HG03439 (cell line): ENCODE measurements around the gene PLSCR5.

ENCODE experiments used
- ATAC-seq: cut with Tn5 transposase; IDR thresholded peaks from one replicate; pipeline ENCODE4 v1.9.1; 2021; ENCODE audit warnings: mild to moderate bottlenecking, moderate library complexity; ENCODE audit not compliant: unreplicated experiment

Gene PLSCR5

DNA sequence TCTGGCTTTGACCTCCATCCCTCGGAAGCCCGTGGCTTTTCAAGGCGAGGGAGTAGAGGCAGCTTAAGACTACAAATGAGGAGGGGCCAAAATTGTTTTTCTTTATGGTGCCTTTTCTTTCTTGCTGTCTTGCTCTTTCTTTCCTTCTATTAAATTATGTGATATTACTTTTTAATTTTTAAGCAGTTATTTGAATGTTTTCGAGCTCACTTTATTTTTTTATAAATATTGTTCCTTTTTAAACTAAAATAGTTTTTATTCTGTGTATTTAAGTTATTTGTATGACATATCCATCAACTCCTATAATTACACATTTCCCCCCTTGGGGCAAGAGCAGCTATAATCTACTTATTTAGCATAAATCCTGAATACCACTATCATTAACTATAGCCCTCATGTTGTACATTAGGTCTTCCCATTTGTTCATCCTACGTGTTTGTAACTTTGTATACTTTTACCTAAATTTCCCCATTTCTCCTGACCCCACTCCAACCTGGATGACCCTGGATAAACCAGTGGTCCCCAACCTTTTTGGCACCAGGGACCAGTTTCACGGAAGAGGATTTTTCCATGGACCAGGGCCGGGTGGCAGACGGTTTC lies 60.1 kb downstream of the PLSCR5 start:
- ATAC-seq: no peak

DNA sequence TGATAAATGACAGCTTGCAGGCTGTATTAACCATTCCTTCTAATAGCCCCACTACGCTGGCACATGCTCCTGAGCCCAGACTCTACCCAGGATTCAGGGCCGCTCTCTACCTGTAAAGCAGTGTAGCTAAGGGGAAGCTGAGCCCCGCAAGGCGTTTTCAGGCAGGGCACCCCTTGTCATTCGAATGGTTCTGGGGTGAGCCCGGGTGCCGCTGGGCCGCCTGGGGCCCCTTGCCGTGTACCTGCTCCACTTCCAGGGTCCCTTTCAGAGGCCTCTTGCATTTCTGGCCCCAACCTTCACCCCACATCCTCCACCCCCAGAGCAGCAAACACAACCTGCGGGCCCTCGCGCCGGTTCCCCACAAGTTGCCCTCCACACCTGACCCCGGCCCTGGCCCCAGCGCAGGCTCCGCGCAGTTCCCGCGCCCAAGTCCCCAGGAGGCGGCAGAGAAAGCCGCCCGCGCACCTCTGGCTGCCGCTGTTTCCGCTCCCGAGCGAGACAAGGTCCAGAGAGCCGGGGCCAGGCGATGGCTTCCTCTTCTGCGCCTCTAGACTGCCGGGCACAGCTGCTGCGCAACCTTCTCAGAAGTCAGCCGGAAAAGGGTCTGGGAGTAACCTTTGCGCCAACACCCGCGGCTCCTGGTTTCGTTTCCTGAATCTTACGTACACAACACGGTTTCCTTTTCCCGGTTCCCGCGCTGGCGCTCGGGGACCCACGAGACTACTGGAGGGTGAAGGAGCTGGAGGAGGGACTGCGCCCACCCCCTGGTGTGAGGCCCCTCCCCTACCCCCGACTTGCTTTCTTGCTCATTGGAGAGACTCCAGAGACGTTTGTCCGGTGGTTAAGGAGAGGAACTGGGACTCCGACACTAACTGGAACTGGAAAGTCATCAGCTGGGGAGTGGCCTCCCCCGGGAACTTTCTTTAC lies 60.9 kb downstream of the PLSCR5 start, which contains the start of gene PLSCR1:
Gene PLSCR1 (minus strand): TSS at position 606 of the 927 bp plus-strand sequence. CDS start 8,055 bp downstream, outside the sequence.
- ATAC-seq: peak; percentile 91

DNA sequence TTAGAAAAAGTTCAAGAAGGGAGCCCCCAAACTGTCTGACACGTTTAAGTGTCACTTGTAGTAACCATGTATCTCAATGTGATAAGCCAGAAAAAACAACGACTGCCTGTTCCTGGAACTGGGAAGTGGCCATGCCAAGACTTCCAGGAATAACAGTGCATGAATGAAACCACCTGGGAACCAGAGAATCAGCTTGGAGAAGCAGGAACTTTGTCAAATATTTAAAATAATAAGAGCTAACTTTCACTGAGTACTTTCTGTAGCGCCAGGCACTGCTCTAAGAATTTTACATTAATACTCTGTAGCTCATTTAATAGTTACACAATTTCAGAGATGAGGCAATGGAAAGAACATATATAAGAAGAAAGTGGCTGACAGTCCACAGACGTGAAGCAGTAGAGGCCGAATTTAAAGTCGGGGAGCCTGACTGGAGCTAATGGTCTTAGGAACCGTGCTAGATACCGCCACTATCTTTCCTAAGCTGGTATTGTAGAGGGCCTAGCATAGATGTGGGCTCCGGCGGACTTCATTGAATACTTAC lies 61.6 kb downstream of the PLSCR5 start:
- peak; percentile 9 for ATAC-seq

DNA sequence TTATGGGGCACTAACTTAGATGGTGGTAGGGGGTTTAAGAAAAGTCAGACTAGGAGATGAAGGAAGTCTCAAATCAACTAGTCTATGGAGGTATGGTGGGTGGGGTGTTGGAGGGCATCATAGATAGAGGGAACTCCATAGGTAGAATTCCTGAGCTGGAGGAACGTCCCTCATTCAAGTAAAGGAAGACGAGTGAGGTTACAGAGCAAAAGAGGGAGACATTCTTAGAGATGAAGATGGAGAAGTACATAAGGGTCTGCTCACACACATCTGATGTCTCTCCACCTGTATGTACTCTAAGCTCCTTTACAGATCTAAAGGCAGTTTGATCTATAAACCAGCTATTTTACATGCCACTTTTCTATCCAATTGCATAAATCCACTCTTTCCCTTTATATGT lies 62.2 kb downstream of the PLSCR5 start:
- ATAC-seq: no peak

DNA sequence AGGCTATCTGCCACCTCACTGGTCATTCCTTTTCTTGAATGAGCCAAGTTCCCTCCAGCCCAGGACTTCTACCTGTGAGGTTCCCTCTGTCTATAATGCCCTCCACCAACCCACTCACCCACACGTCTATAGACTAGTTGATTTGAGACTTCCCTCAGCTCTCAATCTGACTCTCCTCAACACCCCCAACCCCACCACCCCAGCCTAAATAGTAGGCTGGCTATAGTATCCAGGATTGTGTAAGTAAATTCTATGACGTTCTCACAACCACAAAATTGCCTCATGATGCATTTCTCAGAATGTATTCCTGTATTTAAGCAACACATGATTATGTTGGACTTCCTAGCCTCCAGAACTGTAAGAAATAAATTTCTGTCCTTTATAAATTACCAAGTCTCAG lies 63.0 kb downstream of the PLSCR5 start:
- no peak for ATAC-seq

DNA sequence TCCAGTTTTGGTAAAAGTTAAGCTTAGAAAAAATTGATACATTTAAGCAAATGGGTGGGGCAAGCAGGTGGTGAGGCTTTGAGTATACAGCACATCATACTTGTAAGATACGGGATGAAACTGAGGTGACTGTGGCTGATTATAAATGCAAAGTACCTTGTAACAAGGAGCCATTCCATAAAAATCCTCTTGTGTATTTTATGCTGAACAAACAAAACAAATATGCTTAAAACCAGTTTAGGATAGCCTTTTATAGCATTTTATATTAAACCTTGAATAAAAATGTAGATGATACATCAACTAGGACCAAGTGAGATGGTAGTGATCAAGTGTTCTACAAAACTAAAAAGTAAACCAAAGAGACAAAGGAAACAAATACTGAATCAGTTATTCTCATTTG lies 64.2 kb downstream of the PLSCR5 start:
- ATAC-seq: no peak

DNA sequence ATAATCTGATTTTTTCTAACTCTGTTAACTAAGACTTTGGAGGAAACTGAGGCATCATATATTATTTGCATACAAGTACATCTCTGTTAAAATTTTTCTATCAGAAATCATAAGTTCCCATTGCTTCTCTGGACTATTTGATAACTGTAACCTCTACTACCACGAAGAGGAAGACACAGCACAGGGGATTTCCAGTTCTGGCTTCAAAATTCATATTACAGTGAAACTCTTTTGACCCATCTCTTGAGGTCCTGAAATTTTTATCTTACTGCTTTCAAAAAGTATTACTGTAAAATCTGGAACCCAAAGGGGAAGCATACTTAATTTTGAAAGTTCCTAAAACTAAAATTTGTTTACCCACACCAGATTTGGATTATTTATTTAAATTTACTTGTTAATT lies 64.9 kb downstream of the PLSCR5 start:
- ATAC-seq: no peak

DNA sequence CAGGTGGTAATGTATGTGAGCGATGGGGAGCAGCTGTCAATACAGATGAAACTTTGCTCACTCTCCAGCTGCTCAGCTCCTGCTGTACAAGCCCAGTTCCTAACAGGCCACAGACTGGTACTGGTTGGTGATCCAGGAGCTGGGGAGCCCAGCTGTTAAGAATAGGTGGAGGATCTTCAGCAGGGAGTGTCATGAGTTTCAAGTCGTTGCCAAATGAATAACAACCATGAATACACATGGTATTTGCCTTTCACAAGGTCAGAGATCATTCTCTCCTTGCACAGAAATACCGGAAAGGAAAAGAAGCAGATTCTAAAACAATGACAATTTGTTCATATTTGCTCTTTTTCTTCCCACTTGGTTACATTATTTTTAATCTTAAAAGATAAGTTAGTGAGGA lies 65.8 kb downstream of the PLSCR5 start:
- ATAC-seq: no peak

DNA sequence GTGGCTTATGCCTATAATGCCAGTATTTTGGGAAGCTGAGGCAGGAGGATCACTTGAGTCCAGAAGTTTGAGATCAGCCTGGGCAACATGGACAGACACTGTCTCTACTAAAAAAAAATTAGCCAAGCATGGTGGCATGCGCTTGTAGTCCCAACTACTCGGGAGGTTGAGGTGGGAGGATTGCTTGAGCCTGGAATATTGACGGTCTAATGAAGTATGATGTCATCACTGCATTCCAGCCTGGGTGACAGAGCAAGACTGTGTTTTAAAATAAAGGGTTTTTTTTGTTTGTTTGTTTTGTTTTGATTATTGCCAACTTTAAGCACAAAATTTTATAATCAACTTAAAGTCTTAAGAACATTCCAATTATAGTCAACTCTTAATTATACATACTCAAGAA lies 67.5 kb downstream of the PLSCR5 start:
- no peak for ATAC-seq

DNA sequence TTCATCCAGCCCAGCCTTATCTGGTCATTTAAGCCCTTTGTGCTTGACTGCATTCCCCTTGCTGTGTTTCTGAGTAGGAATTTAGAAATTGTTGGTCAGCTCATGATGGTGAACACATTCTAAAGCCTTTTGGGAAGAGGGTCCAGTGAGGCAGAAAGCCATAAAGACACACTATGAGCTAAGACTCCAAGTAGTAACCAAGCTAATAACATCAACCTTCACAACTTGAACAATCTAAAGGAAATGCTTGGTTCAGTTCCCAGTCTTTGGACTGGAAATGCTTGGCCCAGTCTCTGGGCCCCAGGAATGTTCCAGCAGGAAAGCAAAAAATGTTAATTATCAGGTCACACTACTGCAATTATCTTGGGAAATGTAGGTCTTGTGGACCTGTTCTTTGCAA lies 68.5 kb downstream of the PLSCR5 start:
- ATAC-seq: no peak
